ENCODE measurements around the gene KRTAP2-2.
"Not testable (repeated sequence)": the region's sequence is repeated elsewhere in the genome, so short reads cannot be mapped to it uniquely, and the experiment has no call there.

GRCh38 chr17:41065016-41065689, 10.1 kb upstream of the KRTAP2-2 start:
- not testable (repeated sequence) for TF ChIP-seq POLR2A, POLR2AphosphoS5 (IDR thresholded peaks at IDR 0.05; ENCODE audit: low read depth, low read length)

Data from GM12891 (cell line).